Ascending aorta (tissue), 2 donors: ENCODE results near the gene MRPL10. TPM values are rescaled to one million over a fixed set of nuclear protein-coding genes. Genes with fewer than 3 reads are reported as not detected.

Experiments used
- DNase-seq, 2 donors: peaks; one replicate each; pipeline ENCODE4 v3.0.0-alpha.2; 2019; ENCODE audit warnings: low spot score in 2 of 2
- H3K27ac ChIP-seq, 2 donors: fragments of 200-600 bp; sonication (generic); one replicate each; pipeline ENCODE4 v1.5.1; 2016 to 2017; ENCODE audit warnings: mild to moderate bottlenecking in 1 of 2
- H3K27me3 ChIP-seq: fragments of 200-600 bp; sonication (generic); one replicate; pipeline ENCODE4 v1.5.1; 2017
- H3K36me3 ChIP-seq, 2 donors: fragments of 200-600 bp; sonication (generic); one replicate each; pipeline ENCODE4 v1.5.1; 2016
- H3K4me1 ChIP-seq, 2 donors: fragments of 200-600 bp; sonication (generic); one replicate each; pipeline ENCODE4 v1.5.1; 2016 to 2017; ENCODE audit warnings: mild to moderate bottlenecking in 1 of 2
- H3K4me3 ChIP-seq, 2 donors: fragments of 200-600 bp; sonication (generic); one replicate each; pipeline ENCODE4 v1.5.1; 2016 to 2017; ENCODE audit warnings: mild to moderate bottlenecking in 1 of 2
- H3K9me3 ChIP-seq, 2 donors: fragments of 200-600 bp; sonication (generic); one replicate each; pipeline ENCODE4 v1.5.1; 2016
- intact Hi-C: fragments of 100-400 bp; cut with DNase I; formaldehyde crosslinking; loops from one replicate; pipeline ENCODE4 v1.15.1; 2023
- total RNA-seq: library from RNA; depleted of rRNA; stranded (reverse); fragments of >200 nt; gene quantifications from one replicate; pipeline ENCODE4 v1.1.0, GENCODE V29; 2016
- TF ChIP-seq, protein P1 (sequence below), 3 experiments: fragments of 200-600 bp in 2 of 3; fragments of 450-650 bp in 1 of 3; sonication (generic) in 2 of 3; IDR thresholded peaks; one replicate each; pipeline ENCODE4 v1.5.1; 2016 to 2019; ENCODE audit warnings: antibody characterized with exemption in 3 of 3, mild to moderate bottlenecking in 1 of 3, moderate library complexity in 1 of 3

MRPL10 gene
- total RNA-seq, 1 donor from 2014 or later, result 13.7 TPM

DNA sequence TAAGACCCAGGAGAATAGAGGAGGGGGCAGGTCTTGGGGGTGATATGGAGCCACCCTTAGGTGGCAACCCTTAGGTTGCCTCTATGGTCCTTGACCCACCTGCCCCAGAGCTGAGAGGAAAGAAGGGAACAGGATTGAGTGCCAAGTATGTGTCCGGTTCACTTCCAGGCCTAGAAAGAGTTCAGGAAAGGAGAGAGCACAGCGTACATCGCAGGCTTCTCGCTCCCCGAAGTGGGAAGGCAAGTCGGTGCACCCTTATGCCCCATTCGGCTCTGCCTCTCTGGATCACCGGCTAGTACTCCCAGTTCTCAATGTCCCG, 19.0 kb upstream of the MRPL10 start:
- intact Hi-C loops, result no loop called here
- TF ChIP-seq, protein P1, sequence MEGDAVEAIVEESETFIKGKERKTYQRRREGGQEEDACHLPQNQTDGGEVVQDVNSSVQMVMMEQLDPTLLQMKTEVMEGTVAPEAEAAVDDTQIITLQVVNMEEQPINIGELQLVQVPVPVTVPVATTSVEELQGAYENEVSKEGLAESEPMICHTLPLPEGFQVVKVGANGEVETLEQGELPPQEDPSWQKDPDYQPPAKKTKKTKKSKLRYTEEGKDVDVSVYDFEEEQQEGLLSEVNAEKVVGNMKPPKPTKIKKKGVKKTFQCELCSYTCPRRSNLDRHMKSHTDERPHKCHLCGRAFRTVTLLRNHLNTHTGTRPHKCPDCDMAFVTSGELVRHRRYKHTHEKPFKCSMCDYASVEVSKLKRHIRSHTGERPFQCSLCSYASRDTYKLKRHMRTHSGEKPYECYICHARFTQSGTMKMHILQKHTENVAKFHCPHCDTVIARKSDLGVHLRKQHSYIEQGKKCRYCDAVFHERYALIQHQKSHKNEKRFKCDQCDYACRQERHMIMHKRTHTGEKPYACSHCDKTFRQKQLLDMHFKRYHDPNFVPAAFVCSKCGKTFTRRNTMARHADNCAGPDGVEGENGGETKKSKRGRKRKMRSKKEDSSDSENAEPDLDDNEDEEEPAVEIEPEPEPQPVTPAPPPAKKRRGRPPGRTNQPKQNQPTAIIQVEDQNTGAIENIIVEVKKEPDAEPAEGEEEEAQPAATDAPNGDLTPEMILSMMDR (IDR thresholded peaks at IDR 0.05), result no peak
- Histone ChIP-seq H3K4me3 (peak overlapping the region; percentile 43 to 46), H3K27ac (no peak overlapping the region), H3K4me1 (peaks cover 5 to 16% of the 10 kb centered on the region in 2 donors), H3K36me3 (no peaks in the 10 kb centered on the region), H3K27me3 (peaks cover 42% of the 10 kb centered on the region), H3K9me3 (no peaks in the 10 kb centered on the region)
- no peak for DNase-seq

DNA sequence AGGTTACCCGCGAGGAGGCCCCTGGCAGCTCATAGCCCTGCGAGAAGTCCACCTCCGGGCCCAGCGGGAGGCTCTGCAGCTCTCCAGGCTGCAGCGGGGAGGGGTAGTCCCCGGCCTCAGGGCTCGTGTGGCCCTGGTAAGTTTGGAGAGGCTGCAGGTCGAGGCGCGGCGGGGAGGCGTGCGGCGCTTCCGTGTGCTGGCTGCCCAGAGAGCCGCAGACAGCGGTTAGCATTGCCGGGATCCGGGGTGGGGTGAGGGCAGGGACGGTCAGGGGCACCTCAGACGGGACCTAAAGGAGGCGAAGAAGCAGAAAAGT, 16.8 kb upstream of the MRPL10 start:
- TF ChIP-seq, protein P1 (IDR thresholded peaks at IDR 0.05), result no peak
- H3K27me3 ChIP-seq, result peaks cover 30% of the 10 kb centered on the region
- no peaks in the 10 kb centered on the region for H3K36me3 ChIP-seq
- H3K9me3 ChIP-seq, result no peaks in the 10 kb centered on the region
- H3K27ac ChIP-seq, result no peak overlapping the region
- DNase-seq, result no peak
- no peak overlapping the region for H3K4me3 ChIP-seq
- intact Hi-C loops, result loop anchor here (10.0 kb wide), 2 partner anchors 257 to 287 kb away; partner anchors contain the start of genes CBX1 and SNX11
- H3K4me1 ChIP-seq, result peaks cover 5 to 16% of the 10 kb centered on the region in 2 donors

DNA sequence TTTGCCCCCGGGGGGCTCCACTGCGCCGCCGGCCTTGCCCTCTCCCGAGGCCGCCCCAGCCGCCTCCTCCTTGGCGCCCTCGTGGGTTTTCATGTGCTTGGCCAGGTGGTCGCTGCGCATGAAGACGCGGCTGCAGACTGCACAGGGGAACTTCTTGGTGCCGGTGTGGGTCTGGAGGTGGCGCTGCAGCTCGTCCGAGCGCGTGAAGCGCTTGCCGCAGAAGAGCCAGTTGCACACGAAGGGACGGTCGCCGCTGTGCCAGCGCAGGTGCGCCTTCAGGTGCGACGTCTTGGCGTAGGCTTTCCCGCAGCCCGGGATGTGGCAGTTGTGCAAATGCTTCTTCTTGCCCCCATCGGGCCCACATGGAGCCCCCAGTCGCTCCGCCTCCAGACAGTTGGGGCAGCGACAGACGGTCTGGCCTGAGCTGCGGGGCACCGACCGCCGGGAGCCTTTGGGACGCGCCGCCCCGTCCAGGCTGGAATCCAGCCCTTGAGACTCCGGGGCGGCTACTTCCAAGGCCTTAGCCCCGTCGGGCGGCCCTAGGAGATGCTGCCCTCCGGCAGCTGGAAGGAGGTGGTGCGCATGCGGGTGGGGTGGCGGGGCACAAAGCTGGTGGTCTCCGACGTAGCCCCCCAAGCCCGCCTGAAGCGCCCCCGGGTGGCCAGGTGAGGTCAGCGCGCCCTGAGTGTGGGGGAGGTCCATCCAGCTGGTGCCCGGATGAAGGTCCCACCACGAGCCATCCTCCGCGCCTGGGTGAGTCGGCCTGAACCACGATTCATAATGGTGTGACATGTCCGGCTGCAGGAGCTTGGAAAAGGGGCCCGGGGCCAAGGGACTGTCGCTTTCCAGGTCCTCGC, 16.2 kb upstream of the MRPL10 start:
- Histone ChIP-seq H3K36me3 (no peaks in the 10 kb centered on the region), H3K4me1 (peaks cover 5 to 16% of the 10 kb centered on the region in 2 donors), H3K27ac (no peak overlapping the region), H3K9me3 (no peaks in the 10 kb centered on the region), H3K27me3 (peaks cover 30% of the 10 kb centered on the region), H3K4me3 (no peak overlapping the region)
- TF ChIP-seq, protein P1 (IDR thresholded peaks at IDR 0.05), result peak in 2 of 3 experiments; percentile 0 to 28
- intact Hi-C loops, result loop anchor here (10.0 kb wide), 2 partner anchors 257 to 287 kb away; partner anchors contain the start of genes CBX1 and SNX11
- DNase-seq, result no peak

DNA sequence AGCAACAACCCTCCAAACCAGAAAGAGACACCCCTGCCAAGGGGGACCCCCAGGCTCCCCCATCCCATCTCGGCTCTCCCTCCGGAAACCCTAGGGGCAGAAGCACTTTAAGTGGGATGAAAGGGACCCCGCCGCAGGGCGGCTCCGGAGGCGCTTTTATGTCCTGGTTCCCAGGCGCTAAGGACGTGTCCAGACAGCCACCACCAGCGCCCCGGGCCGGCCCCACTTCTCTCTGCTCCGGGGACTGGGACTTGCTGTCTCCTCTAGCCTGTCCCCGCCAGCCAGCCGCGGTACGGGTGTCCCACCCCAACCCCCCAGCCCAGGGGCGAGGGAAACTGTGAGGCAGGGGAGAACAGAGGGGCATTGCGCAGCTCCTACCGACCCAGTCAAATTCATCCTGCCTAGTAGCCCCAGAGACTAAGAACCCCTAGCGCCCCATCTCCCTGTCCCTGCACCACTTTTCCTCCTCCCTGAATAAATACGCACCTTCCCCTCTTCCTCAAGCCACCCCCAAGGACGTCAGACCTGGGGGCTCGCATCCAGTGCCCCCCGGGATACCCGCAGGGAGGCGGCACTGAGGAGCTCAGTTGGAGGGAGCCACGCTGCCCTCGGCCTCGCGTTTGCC, 15.5 kb upstream of the MRPL10 start:
- no peak overlapping the region for H3K27ac ChIP-seq
- no peaks in the 10 kb centered on the region for H3K36me3 ChIP-seq
- H3K9me3 ChIP-seq, result no peaks in the 10 kb centered on the region
- TF ChIP-seq, protein P1 (IDR thresholded peaks at IDR 0.05), result peak in 1 of 3 experiments; percentile 2
- DNase-seq, result no peak
- peaks cover 5 to 15% of the 10 kb centered on the region in 2 donors for H3K4me1 ChIP-seq
- H3K27me3 ChIP-seq, result peaks cover 24% of the 10 kb centered on the region
- intact Hi-C loops, result loop anchor here (10.0 kb wide), 2 partner anchors 258 to 288 kb away; partner anchors contain the start of genes CBX1 and SNX11
- no peak overlapping the region for H3K4me3 ChIP-seq

DNA sequence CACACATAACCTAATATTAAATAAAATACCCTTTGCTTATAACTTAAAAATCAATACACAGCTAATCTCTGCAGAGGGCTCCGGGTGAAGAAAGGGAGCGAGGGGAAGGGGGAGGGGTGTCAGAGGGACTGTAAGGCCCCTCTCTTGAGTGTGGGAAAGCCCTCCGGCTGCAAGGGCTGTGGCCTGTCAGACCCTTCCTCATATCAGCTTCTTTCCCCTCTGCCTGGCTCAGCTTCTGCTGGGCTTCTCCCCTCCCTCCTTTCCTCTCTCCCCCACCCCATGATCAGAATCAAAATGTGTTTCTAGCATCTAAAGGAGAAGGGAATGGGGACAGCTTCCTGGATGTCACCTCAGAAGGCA, 14.4 kb upstream of the MRPL10 start:
- DNase-seq, result no peak

More for the DNA sequence above, 14.4 kb upstream of the MRPL10 start:
- Histone ChIP-seq H3K9me3 (no peaks in the 10 kb centered on the region), H3K36me3 (no peaks in the 10 kb centered on the region), H3K4me1 (peaks cover 4 to 6% of the 10 kb centered on the region in 2 donors), H3K27me3 (peaks cover 13% of the 10 kb centered on the region), H3K27ac (no peak overlapping the region), H3K4me3 (no peak overlapping the region)
- TF ChIP-seq, protein P1 (IDR thresholded peaks at IDR 0.05), result no peak
- intact Hi-C loops, result loop anchor here (10.0 kb wide), 2 partner anchors 259 to 289 kb away; partner anchors contain the start of genes CBX1 and SNX11
